Neural progenitor cell (in vitro differentiated cells): Measurements from ENCODE around the gene PIGK.

ENCODE experiments used
- EZH2 ChIP-seq: fragments of 200-600 bp; sonication (generic); IDR thresholded peaks from 2 replicates; pipeline ENCODE4 v1.6.1; 2017; ENCODE audit warnings: antibody characterized with exemption, mild to moderate bottlenecking, moderate library complexity
- EZH2phosphoT487 ChIP-seq: fragments of 200-600 bp; sonication (generic); IDR thresholded peaks from 2 replicates; pipeline ENCODE4 v1.6.1; 2017; ENCODE audit warnings: antibody characterized with exemption
- TF ChIP-seq, protein P1 (sequence below): fragments of 200-600 bp; sonication (generic); IDR thresholded peaks from 2 replicates; pipeline ENCODE4 v1.5.1; 2017; ENCODE audit warnings: antibody characterized with exemption, mild to moderate bottlenecking

DNA sequence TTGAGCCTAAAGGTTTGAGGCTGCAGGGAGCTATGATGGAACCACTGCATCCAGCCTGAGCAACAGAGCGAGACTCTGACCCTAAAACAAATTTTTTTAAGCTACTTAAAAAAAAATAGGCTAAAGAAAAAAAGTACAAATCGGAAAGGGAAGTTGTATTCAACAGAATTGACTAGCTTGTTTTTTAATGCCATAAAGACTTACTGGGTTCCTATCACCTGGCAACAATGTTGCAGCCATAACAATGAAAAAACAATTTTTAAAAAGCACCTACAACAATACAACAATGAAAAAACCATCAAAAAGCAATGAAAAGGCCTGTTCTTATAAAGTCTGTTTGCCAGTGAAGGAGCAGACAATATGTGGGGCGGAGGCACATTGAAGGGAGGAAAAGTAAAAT, 20.1 kb upstream of the PIGK start:
- TF ChIP-seq, protein P1, sequence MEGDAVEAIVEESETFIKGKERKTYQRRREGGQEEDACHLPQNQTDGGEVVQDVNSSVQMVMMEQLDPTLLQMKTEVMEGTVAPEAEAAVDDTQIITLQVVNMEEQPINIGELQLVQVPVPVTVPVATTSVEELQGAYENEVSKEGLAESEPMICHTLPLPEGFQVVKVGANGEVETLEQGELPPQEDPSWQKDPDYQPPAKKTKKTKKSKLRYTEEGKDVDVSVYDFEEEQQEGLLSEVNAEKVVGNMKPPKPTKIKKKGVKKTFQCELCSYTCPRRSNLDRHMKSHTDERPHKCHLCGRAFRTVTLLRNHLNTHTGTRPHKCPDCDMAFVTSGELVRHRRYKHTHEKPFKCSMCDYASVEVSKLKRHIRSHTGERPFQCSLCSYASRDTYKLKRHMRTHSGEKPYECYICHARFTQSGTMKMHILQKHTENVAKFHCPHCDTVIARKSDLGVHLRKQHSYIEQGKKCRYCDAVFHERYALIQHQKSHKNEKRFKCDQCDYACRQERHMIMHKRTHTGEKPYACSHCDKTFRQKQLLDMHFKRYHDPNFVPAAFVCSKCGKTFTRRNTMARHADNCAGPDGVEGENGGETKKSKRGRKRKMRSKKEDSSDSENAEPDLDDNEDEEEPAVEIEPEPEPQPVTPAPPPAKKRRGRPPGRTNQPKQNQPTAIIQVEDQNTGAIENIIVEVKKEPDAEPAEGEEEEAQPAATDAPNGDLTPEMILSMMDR: no peak
- no peak for TF ChIP-seq EZH2
- no peak for TF ChIP-seq EZH2phosphoT487
